HepG2 (cell line): ENCODE results near the gene CADPS. TPM values are rescaled to one million over a fixed set of nuclear protein-coding genes. Genes with fewer than 3 reads are reported as not detected.

ENCODE experiments used
- ATAC-seq: fragments of 200-7000 bp; cut with Tn5 transposase; 3 replicates; pipeline ENCODE4 v1.9.1; 2020; ENCODE audit warnings: mild to moderate bottlenecking, moderate library complexity
- BruUV-seq: library from RNA; stranded (reverse); fragments of 400-500 nt; replicated peaks from 2 replicates; lab custom pipeline; 2021; lab: Mats Ljungman, UMichigan
- CTCF ChIA-PET: fragments of 300-600 bp; formaldehyde crosslinking; extraction: SDS; loops from one replicate; lab custom pipeline; 2021; ENCODE audit warnings: low total read pairs, inconsistent platforms, low intra/inter-chr PET ratio; lab: Yijun Ruan, JAX
- POLR2A ChIA-PET: fragments of 350-600 bp; sonication (Branson Sonifier 250); formaldehyde crosslinking; loops from one replicate; lab custom pipeline; 2020; ENCODE audit warnings: antibody characterized with exemption, inconsistent platforms; lab: Yijun Ruan, JAX
- DNase-seq: peaks from one replicate; pipeline ENCODE4 v3.0.0-alpha.2; 2015; ENCODE audit warnings: low spot score
- FAIRE-seq: peaks from 3 replicates; lab custom pipeline; 2011; peaks lifted over from hg19 to GRCh38; lab: Jason Lieb, UNC
- H2AFZ ChIP-seq: one replicate; pipeline ENCODE4 v1.6.1; 2011; ENCODE audit warnings: low read length, inconsistent platforms
- H3K27ac ChIP-seq: fragments of 300-600 bp; 3 replicates; pipeline ENCODE4 v1.8.0; 2011; ENCODE audit warnings: mixed run types, mild to moderate bottlenecking, mixed read lengths, low read length, inconsistent platforms; ENCODE audit not compliant: insufficient read depth; ENCODE audit errors: extremely low read length
- H3K27me3 ChIP-seq, 2 experiments: fragments of 200-600 bp in 1 of 2; 2 replicates in 1 of 2; 3 replicates in 1 of 2; pipeline versions ENCODE4 v1.6.0 to v1.8.0; 2011; ENCODE audit warnings: low read length in 2 of 2, mild to moderate bottlenecking in 2 of 2, moderate library complexity in 2 of 2, inconsistent platforms in 1 of 2; ENCODE audit not compliant: insufficient read depth in 2 of 2, control insufficient read depth in 1 of 2
- H3K36me3 ChIP-seq, 2 experiments: fragments of 200-600 bp in 1 of 2; replicated peaks in 1 of 2; 2 replicates in 1 of 2; 3 replicates in 1 of 2; pipeline versions ENCODE4 v1.5.1 to v1.8.0; 2011; ENCODE audit warnings: low read length in 2 of 2, inconsistent platforms in 1 of 2; ENCODE audit not compliant: insufficient read depth in 2 of 2, control insufficient read depth in 1 of 2
- H3K4me1 ChIP-seq: 2 replicates; pipeline ENCODE4 v1.5.1; 2012; ENCODE audit warnings: low read length, inconsistent platforms; ENCODE audit not compliant: insufficient read depth
- H3K4me2 ChIP-seq: 2 replicates; pipeline ENCODE4 v1.6.0; 2011; ENCODE audit warnings: low read depth, low read length, inconsistent platforms
- H3K4me3 ChIP-seq, 3 experiments: fragments of 200-600 bp in 1 of 3; sonication (generic), shearing (Covaris generic) in 1 of 3; replicated peaks in 1 of 3; 2 replicates each; pipeline ENCODE4 v1.5.1; 2011 to 2016; ENCODE audit warnings: low read length in 3 of 3, inconsistent platforms in 2 of 3, low read depth in 2 of 3, mild to moderate bottlenecking in 2 of 3, control low read depth in 1 of 3, mixed read lengths in 1 of 3; ENCODE audit not compliant: insufficient read depth in 1 of 3
- H3K79me2 ChIP-seq: one replicate; pipeline ENCODE4 v1.6.1; 2011; ENCODE audit warnings: low read length, inconsistent platforms; ENCODE audit not compliant: insufficient read depth
- H3K9ac ChIP-seq: 2 replicates; pipeline ENCODE4 v1.6.0; 2011; ENCODE audit warnings: mild to moderate bottlenecking, low read depth, low read length, inconsistent platforms; ENCODE audit not compliant: insufficient read depth
- H3K9me3 ChIP-seq: 2 replicates; pipeline ENCODE4 v1.5.1; 2012; ENCODE audit warnings: mild to moderate bottlenecking, low read length
- H4K20me1 ChIP-seq: 2 replicates; pipeline ENCODE4 v1.6.0; 2011; ENCODE audit warnings: inconsistent platforms, mild to moderate bottlenecking, low read length, moderate library complexity; ENCODE audit not compliant: insufficient read depth
- FOXK1 ChIP-seq: sonication (generic); formaldehyde crosslinking; IDR thresholded peaks from 2 replicates; pipeline ENCODE4 v1.4.0; 2020; ENCODE audit warnings: low read depth, missing genetic modification reagents, borderline replicate concordance
- HDAC6 ChIP-seq: fragments of 200-600 bp; sonication (generic); IDR thresholded peaks from 2 replicates; pipeline ENCODE4 v1.7.0; 2017; ENCODE audit warnings: mild to moderate bottlenecking, antibody characterized with exemption, low read length, low read depth
- KDM4B ChIP-seq: sonication (generic); formaldehyde crosslinking; IDR thresholded peaks from 2 replicates; pipeline ENCODE4 v1.4.0; 2020; ENCODE audit warnings: missing genetic modification reagents
- MEIS1 ChIP-seq: sonication (generic); formaldehyde crosslinking; IDR thresholded peaks from 2 replicates; pipeline ENCODE4 v1.9.0; 2021; ENCODE audit warnings: mild to moderate bottlenecking, missing genetic modification reagents, moderate library complexity, borderline replicate concordance
- SMARCE1 ChIP-seq: fragments of 450-650 bp; IDR thresholded peaks from 2 replicates; pipeline ENCODE4 v1.6.1; 2017; ENCODE audit warnings: borderline replicate concordance
- SOX6 ChIP-seq, 2 experiments: fragments of 450-650 bp in 1 of 2; sonication (generic) in 1 of 2; formaldehyde crosslinking in 1 of 2; IDR thresholded peaks; 2 replicates each; pipeline versions ENCODE4 v1.4.0 to v1.6.1; 2017 to 2020; ENCODE audit warnings: antibody characterized with exemption in 1 of 2, mild to moderate bottlenecking in 1 of 2, missing genetic modification reagents in 1 of 2
- ZNF329 ChIP-seq: sonication (generic); formaldehyde crosslinking; IDR thresholded peaks from 2 replicates; pipeline ENCODE4 v1.9.0; 2021; ENCODE audit warnings: low read depth, mild to moderate bottlenecking, missing genetic modification reagents
- ZNF354B ChIP-seq: sonication (generic); formaldehyde crosslinking; IDR thresholded peaks from 2 replicates; pipeline ENCODE4 v1.8.0; 2022; ENCODE audit warnings: mild to moderate bottlenecking, missing genetic modification reagents
- ZNF484 ChIP-seq: sonication (generic); formaldehyde crosslinking; IDR thresholded peaks from 2 replicates; pipeline ENCODE4 v1.5.1; 2020; ENCODE audit warnings: mild to moderate bottlenecking, low read depth, missing genetic modification reagents, borderline replicate concordance
- ZNF550 ChIP-seq: sonication (generic); formaldehyde crosslinking; IDR thresholded peaks from 2 replicates; pipeline ENCODE4 v1.4.0; 2020; ENCODE audit warnings: mild to moderate bottlenecking, missing genetic modification reagents, borderline replicate concordance
- ZNF891 ChIP-seq: sonication (generic); formaldehyde crosslinking; IDR thresholded peaks from 2 replicates; pipeline ENCODE4 v1.5.0; 2020; ENCODE audit warnings: mild to moderate bottlenecking, missing genetic modification reagents
- WGBS: methylation state at CpG from one replicate; pipeline ENCODE4 v1.1.6; 2017; ENCODE audit warnings: low lambda C conversion rate; 5-methylcytosine and 5-hydroxymethylcytosine counted together
- in situ Hi-C: cut with HindIII; loops from 2 replicates; pipeline ENCODE4 v1.10.0; 2017; ENCODE audit warnings: low pct_unique_long_range_greater_than_20kb; ENCODE audit not compliant: extremely low pct_ligation_motif_present
- intact Hi-C: fragments of 100-400 bp; cut with micrococcal nuclease; formaldehyde crosslinking; loops from one replicate; pipeline ENCODE4 v1.10.0; 2022; ENCODE audit not compliant: unreplicated experiment
- polyA plus RNA-seq, 8 experiments: library from polyadenylated mRNA; depleted of rRNA in 3 of 8; stranded (reverse) in 7 of 8; unstranded in 1 of 8; fragments of >200 nt; fragmentation: Illumina TruSeq in 4 of 8; extraction: Trizol in 4 of 8; gene quantifications; 2 replicates each; pipeline versions ENCODE4 v1.2.1 to v1.2.3, GENCODE V29; 2011 to 2016; ENCODE audit warnings: low read depth in 4 of 8, missing spikeins in 1 of 8, mixed read lengths in 1 of 8; ENCODE audit not compliant: insufficient read depth in 1 of 8
- total RNA-seq, 5 experiments: library from RNA; depleted of rRNA; stranded (reverse); fragments of >200 nt; fragmentation: Illumina TruSeq; extraction: Trizol; gene quantifications; 2 replicates each; pipeline ENCODE4 v1.2.3, GENCODE V29; 2016; ENCODE audit warnings: low read depth in 1 of 5
- TF ChIP-seq, protein P1 (sequence below): IDR thresholded peaks from 2 replicates; pipeline ENCODE4 v1.6.1; 2016; ENCODE audit warnings: low read depth, borderline replicate concordance
- TF ChIP-seq, protein P2 (sequence below): sonication (generic); formaldehyde crosslinking; IDR thresholded peaks from 2 replicates; pipeline ENCODE4 v1.8.1; 2023; ENCODE audit warnings: mild to moderate bottlenecking, missing genetic modification reagents
- TF ChIP-seq, protein P3 (sequence below): sonication (generic); formaldehyde crosslinking; IDR thresholded peaks from 2 replicates; pipeline ENCODE4 v1.4.0; 2020; ENCODE audit warnings: missing genetic modification reagents
- TF ChIP-seq, protein P4 (sequence below): sonication (generic); formaldehyde crosslinking; IDR thresholded peaks from 2 replicates; pipeline ENCODE4 v1.4.0; 2020; ENCODE audit warnings: mild to moderate bottlenecking, low read depth, missing genetic modification reagents
- TF ChIP-seq, protein P5 (sequence below): sonication (generic); formaldehyde crosslinking; IDR thresholded peaks from 2 replicates; pipeline ENCODE4 v1.5.0; 2020; ENCODE audit warnings: mild to moderate bottlenecking, missing genetic modification reagents, moderate library complexity

The CADPS gene
- total and polyA plus RNA-seq, 2 of the 13 experiments (the other 11 are each of a cell fraction or from before 2014, with no cell fraction given): not detected

DNA sequence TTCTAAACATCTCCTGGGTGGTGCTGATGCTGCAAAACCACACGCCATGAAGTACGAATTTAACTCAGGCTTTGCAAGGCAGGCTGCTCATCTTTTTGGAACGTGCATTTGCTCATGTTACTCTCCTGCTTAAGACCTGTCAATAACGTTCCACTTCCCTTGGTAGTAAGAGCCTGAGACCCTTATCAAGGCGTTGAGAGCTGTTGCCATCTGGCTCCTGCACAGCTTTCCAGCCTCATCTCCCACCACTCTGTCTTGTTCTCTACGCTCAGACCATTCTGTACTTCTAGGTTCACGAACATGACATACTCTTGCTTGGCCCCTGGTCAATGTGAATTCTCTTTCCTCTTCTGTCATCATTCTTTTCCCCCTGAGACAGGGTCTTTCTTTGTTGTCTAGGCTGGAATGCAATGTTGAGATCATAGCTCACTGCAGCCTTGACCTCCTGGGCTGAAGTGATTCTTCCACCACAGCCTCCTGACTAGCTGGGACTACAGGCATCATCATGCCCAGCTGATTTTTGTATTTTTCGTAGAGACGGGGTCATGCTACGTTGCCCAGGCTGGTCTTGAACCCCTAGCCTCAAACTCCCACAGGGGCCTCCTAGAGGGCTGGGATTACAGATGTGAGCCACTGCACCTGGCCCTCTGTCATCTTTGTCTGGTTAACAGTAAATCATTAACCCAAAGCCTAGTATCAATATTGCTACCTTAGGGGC is 202.8 kb downstream of the CADPS start:
- Histone ChIP-seq H3K4me2 (no peak overlapping the region), H2AFZ (no peak overlapping the region), H3K4me3 (no peak overlapping the region), H3K27ac (no peak overlapping the region), H3K27me3 (no peaks in the 10 kb centered on the region), H3K4me1 (peaks cover 12% of the 10 kb centered on the region), H3K9me3 (no peaks in the 10 kb centered on the region), H3K79me2 (no peaks in the 10 kb centered on the region), H3K9ac (no peak overlapping the region), H4K20me1 (no peaks in the 10 kb centered on the region), H3K36me3 (no peaks in the 10 kb centered on the region)
- ChIA-PET POLR2A (no interaction called here), CTCF (no interaction called here)
- DNase-seq (peak; percentile 7), ATAC-seq (peak; percentile 75), FAIRE-seq (no peak)
- intact Hi-C loops (no loop called here), in situ Hi-C loops (no loop called here)
- WGBS: 13% methylated on average over 9 of the region's 10 CpGs
- no TSS peak for BruUV-seq
- TF ChIP-seq ZNF354B: no peak
- TF ChIP-seq MEIS1: no peak
- TF ChIP-seq ZNF329 (CRISPR knock-in tag): no peak
- no peak for TF ChIP-seq FOXK1 (CRISPR knock-in tag)
- TF ChIP-seq, protein P1, sequence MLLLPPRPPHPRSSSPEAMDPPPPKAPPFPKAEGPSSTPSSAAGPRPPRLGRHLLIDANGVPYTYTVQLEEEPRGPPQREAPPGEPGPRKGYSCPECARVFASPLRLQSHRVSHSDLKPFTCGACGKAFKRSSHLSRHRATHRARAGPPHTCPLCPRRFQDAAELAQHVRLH: no peak
- TF ChIP-seq KDM4B: no peak
- no peak for TF ChIP-seq HDAC6
- no peak for TF ChIP-seq SMARCE1
- TF ChIP-seq, protein P2, sequence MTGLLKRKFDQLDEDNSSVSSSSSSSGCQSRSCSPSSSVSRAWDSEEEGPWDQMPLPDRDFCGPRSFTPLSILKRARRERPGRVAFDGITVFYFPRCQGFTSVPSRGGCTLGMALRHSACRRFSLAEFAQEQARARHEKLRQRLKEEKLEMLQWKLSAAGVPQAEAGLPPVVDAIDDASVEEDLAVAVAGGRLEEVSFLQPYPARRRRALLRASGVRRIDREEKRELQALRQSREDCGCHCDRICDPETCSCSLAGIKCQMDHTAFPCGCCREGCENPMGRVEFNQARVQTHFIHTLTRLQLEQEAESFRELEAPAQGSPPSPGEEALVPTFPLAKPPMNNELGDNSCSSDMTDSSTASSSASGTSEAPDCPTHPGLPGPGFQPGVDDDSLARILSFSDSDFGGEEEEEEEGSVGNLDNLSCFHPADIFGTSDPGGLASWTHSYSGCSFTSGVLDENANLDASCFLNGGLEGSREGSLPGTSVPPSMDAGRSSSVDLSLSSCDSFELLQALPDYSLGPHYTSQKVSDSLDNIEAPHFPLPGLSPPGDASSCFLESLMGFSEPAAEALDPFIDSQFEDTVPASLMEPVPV: no peak
- no peak for TF ChIP-seq SOX6 (IDR thresholded peaks at IDR 0.05)
- 0 out of 2 replicates have a peak, but pooled peaks have one; percentile 20 for TF ChIP-seq SOX6 (CRISPR knock-in tag; IDR thresholded peaks at IDR 0.05)
- no peak for TF ChIP-seq ZNF484 (CRISPR knock-in tag)
- no peak for TF ChIP-seq ZNF891
- TF ChIP-seq, protein P3, sequence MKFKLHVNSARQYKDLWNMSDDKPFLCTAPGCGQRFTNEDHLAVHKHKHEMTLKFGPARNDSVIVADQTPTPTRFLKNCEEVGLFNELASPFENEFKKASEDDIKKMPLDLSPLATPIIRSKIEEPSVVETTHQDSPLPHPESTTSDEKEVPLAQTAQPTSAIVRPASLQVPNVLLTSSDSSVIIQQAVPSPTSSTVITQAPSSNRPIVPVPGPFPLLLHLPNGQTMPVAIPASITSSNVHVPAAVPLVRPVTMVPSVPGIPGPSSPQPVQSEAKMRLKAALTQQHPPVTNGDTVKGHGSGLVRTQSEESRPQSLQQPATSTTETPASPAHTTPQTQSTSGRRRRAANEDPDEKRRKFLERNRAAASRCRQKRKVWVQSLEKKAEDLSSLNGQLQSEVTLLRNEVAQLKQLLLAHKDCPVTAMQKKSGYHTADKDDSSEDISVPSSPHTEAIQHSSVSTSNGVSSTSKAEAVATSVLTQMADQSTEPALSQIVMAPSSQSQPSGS (CRISPR knock-in tag): no peak
- TF ChIP-seq, protein P4, sequence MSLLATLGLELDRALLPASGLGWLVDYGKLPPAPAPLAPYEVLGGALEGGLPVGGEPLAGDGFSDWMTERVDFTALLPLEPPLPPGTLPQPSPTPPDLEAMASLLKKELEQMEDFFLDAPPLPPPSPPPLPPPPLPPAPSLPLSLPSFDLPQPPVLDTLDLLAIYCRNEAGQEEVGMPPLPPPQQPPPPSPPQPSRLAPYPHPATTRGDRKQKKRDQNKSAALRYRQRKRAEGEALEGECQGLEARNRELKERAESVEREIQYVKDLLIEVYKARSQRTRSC (CRISPR knock-in tag): no peak
- no peak for TF ChIP-seq ZNF550 (CRISPR knock-in tag)
- TF ChIP-seq, protein P5, sequence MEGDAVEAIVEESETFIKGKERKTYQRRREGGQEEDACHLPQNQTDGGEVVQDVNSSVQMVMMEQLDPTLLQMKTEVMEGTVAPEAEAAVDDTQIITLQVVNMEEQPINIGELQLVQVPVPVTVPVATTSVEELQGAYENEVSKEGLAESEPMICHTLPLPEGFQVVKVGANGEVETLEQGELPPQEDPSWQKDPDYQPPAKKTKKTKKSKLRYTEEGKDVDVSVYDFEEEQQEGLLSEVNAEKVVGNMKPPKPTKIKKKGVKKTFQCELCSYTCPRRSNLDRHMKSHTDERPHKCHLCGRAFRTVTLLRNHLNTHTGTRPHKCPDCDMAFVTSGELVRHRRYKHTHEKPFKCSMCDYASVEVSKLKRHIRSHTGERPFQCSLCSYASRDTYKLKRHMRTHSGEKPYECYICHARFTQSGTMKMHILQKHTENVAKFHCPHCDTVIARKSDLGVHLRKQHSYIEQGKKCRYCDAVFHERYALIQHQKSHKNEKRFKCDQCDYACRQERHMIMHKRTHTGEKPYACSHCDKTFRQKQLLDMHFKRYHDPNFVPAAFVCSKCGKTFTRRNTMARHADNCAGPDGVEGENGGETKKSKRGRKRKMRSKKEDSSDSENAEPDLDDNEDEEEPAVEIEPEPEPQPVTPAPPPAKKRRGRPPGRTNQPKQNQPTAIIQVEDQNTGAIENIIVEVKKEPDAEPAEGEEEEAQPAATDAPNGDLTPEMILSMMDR (CRISPR knock-in tag): 0 out of 2 replicates have a peak, but pooled peaks have one; percentile 2
